Neural progenitor cell (in vitro differentiated cells): ENCODE measurements around the gene PRDX5. TPM values are rescaled to one million over a fixed set of nuclear protein-coding genes. Genes with fewer than 3 reads are reported as not detected.

Experiments
- DNase-seq: peaks from one replicate; pipeline ENCODE4 v3.0.0-alpha.2; 2016; ENCODE audit warnings: low spot score
- H2AFZ ChIP-seq: fragments of 200-600 bp; sonication (generic); replicated peaks from 2 replicates; pipeline ENCODE4 v1.6.1; 2016; ENCODE audit warnings: antibody characterized with exemption
- H3F3A ChIP-seq: fragments of 200-600 bp; sonication (generic); 2 replicates; pipeline ENCODE4 v1.6.1; 2016; ENCODE audit warnings: antibody characterized with exemption, low read depth
- H3K27ac ChIP-seq: fragments of 200-600 bp; sonication (generic); 2 replicates; pipeline ENCODE4 v1.5.1; 2016; ENCODE audit warnings: mild to moderate bottlenecking
- H3K27me3 ChIP-seq: fragments of 200-600 bp; sonication (generic); 2 replicates; pipeline ENCODE4 v1.6.1; 2016; ENCODE audit warnings: mild to moderate bottlenecking, moderate library complexity
- H3K36me3 ChIP-seq: fragments of 200-600 bp; sonication (generic); 2 replicates; pipeline ENCODE4 v1.5.1; 2016
- H3K4me1 ChIP-seq: fragments of 200-600 bp; sonication (generic); 2 replicates; pipeline ENCODE4 v1.6.1; 2016; ENCODE audit warnings: mixed run types
- H3K4me2 ChIP-seq: fragments of 200-600 bp; sonication (generic); 2 replicates; pipeline ENCODE4 v1.6.1; 2016
- H3K4me3 ChIP-seq: fragments of 200-600 bp; sonication (generic); 2 replicates; pipeline ENCODE4 v1.5.1; 2016
- H3K79me2 ChIP-seq: fragments of 200-600 bp; sonication (generic); 2 replicates; pipeline ENCODE4 v1.6.1; 2016; ENCODE audit warnings: low read depth
- H3K9ac ChIP-seq: fragments of 200-600 bp; sonication (generic); 2 replicates; pipeline ENCODE4 v1.6.1; 2016
- H3K9me3 ChIP-seq: fragments of 200-600 bp; sonication (generic); 2 replicates; pipeline ENCODE4 v1.5.1; 2016; ENCODE audit warnings: low read depth
- H4K20me1 ChIP-seq: fragments of 200-600 bp; sonication (generic); 2 replicates; pipeline ENCODE4 v1.6.1; 2016; ENCODE audit warnings: low read depth
- H3K27ac Mint-ChIP-seq: 3 replicates; pipeline ENCODE4 v1.8.0; 2021; ENCODE audit warnings: mixed read lengths
- H3K27me3 Mint-ChIP-seq: 2 replicates; pipeline ENCODE4 v1.8.0; 2022; ENCODE audit warnings: low read depth, mild to moderate bottlenecking, inconsistent platforms, moderate library complexity, mixed read lengths; ENCODE audit not compliant: insufficient read depth
- H3K36me3 Mint-ChIP-seq: 3 replicates; pipeline ENCODE4 v1.8.0; 2021; ENCODE audit warnings: mixed read lengths
- H3K4me1 Mint-ChIP-seq: 3 replicates; pipeline ENCODE4 v1.8.0; 2021; ENCODE audit warnings: mixed read lengths
- H3K4me3 Mint-ChIP-seq: 3 replicates; pipeline ENCODE4 v1.8.0; 2021; ENCODE audit warnings: mild to moderate bottlenecking, moderate library complexity, mixed read lengths
- H3K9me3 Mint-ChIP-seq: 3 replicates; pipeline ENCODE4 v1.8.0; 2020; ENCODE audit warnings: mixed read lengths
- EZH2 ChIP-seq: fragments of 200-600 bp; sonication (generic); IDR thresholded peaks from 2 replicates; pipeline ENCODE4 v1.6.1; 2017; ENCODE audit warnings: antibody characterized with exemption, mild to moderate bottlenecking, moderate library complexity
- EZH2phosphoT487 ChIP-seq: fragments of 200-600 bp; sonication (generic); IDR thresholded peaks from 2 replicates; pipeline ENCODE4 v1.6.1; 2017; ENCODE audit warnings: antibody characterized with exemption
- total RNA-seq: library from RNA; depleted of rRNA; stranded (reverse); fragments of >200 nt; gene quantifications from 2 replicates; pipeline ENCODE4 v1.2.3, GENCODE V29; 2015; ENCODE audit warnings: low replicate concordance
- TF ChIP-seq, protein P1 (sequence below): fragments of 200-600 bp; sonication (generic); IDR thresholded peaks from 2 replicates; pipeline ENCODE4 v1.5.1; 2017; ENCODE audit warnings: antibody characterized with exemption, mild to moderate bottlenecking

Gene PRDX5
- total RNA-seq, 1 donor from 2014 or later = 111 TPM

DNA sequence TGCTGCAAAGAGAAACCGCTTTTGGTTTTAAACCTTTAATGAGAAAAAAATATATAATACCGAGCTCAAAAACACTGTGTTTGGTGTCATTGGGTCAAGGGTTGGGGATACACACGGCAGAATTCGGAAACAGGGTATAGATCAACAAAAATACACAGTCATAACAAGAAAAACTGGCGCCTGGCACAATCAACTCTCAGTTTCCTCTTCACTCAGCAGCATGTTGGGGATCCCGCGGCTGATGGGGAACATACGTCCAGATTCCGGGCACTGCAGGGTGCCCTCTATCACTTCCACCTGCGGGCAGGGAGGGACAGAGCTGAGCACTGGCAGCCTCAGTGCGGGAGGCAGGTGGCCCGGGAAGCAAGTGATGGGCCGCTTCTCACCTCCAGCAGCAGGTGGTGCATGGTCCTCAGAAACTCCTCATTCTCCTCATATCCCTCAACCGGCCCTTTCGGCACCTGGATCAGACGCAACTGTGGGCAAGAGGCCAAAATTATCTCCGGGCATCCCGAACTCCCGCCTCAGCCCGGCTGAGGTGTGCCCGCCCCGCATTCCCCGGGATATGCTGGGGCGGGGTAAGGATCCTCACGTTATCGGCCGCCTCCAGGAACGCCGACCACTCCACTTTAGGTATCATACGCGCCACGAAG is 1.1 kb upstream of the PRDX5 start:
- no peaks in the 10 kb centered on the region for H3K9me3 Mint-ChIP-seq
- TF ChIP-seq EZH2 = no peak
- H3K4me1 ChIP-seq = peaks cover 12% of the 10 kb centered on the region
- H3K9ac ChIP-seq = peak overlapping the region; percentile 65
- peak overlapping the region; percentile 82 for H3K4me3 ChIP-seq
- peaks cover 29% of the 10 kb centered on the region for H3F3A ChIP-seq
- peak overlapping the region; percentile 78 for H2AFZ ChIP-seq
- DNase-seq = peak; percentile 31
- H3K27ac ChIP-seq = peak overlapping the region; percentile 32
- no peaks in the 10 kb centered on the region for H3K9me3 ChIP-seq
- H3K79me2 ChIP-seq = peaks cover 26% of the 10 kb centered on the region
- H4K20me1 ChIP-seq = peaks cover 12% of the 10 kb centered on the region
- peak overlapping the region; percentile 72 for H3K4me2 ChIP-seq
- no peaks in the 10 kb centered on the region for H3K27me3 ChIP-seq
- peaks cover 12% of the 10 kb centered on the region for H3K36me3 Mint-ChIP-seq
- H3K27ac Mint-ChIP-seq = no peak overlapping the region
- peaks cover 2% of the 10 kb centered on the region for H3K27me3 Mint-ChIP-seq
- H3K36me3 ChIP-seq = no peaks in the 10 kb centered on the region
- peak overlapping the region; percentile 95 for H3K4me3 Mint-ChIP-seq
- H3K4me1 Mint-ChIP-seq = peaks cover 17% of the 10 kb centered on the region

DNA sequence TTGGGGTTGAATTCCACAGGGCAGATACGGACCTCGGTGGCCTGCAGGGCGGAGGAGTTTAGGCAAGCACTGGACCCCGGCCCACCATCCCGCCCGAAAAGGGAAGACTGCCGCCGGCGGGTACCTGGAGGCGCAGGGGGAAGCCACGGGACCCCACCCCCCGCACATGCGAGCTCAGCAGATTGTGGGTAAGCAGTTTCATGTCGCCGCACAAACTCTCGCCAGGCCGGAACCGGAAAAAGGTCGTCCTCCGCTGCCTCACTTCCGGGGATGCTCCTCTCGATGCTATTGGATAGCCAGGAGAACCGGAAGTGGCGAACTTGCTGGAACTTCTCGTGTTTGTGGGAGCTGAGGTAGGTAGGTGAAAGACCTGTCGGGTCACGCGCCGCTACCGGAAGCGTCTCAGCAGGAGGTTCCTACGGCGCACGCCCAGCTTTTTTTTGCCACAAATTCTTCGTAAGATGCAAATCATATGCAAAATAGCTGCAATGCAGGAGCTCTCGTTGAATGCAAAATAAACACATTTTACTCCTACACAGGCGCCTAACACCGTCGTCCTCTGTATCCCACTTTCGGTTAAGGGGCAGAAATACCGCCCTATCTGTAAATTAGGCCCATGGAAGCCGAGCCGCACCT is 478 bp upstream of the PRDX5 start, which contains the start of gene TRMT112:
TRMT112 (minus strand) TSS at position 235 of the 636 bp plus-strand sequence; CDS start at position 202, 33 bp downstream.
- peak within 1 kb of the TSS; percentile 65 for H3K9ac ChIP-seq
- no peaks in the 10 kb centered on the region for H3K36me3 ChIP-seq
- peaks cover 29% of the 10 kb centered on the region for H3F3A ChIP-seq
- Mint-ChIP-seq H3K36me3 (peaks cover 12% of the 10 kb centered on the region), H3K9me3 (no peaks in the 10 kb centered on the region), H3K27me3 (peaks cover 2% of the 10 kb centered on the region), H3K27ac (peak within 1 kb of the TSS; percentile 97), H3K4me1 (peaks cover 17% of the 10 kb centered on the region), H3K4me3 (peak within 1 kb of the TSS; percentile 95)
- H3K4me1 ChIP-seq = peaks cover 12% of the 10 kb centered on the region
- H3K4me2 ChIP-seq = peak within 1 kb of the TSS; percentile 72
- no peaks in the 10 kb centered on the region for H3K9me3 ChIP-seq
- H3K27ac ChIP-seq = peak within 1 kb of the TSS; percentile 76
- TF ChIP-seq EZH2phosphoT487 (no peak), EZH2 (no peak)
- TF ChIP-seq, protein P1, sequence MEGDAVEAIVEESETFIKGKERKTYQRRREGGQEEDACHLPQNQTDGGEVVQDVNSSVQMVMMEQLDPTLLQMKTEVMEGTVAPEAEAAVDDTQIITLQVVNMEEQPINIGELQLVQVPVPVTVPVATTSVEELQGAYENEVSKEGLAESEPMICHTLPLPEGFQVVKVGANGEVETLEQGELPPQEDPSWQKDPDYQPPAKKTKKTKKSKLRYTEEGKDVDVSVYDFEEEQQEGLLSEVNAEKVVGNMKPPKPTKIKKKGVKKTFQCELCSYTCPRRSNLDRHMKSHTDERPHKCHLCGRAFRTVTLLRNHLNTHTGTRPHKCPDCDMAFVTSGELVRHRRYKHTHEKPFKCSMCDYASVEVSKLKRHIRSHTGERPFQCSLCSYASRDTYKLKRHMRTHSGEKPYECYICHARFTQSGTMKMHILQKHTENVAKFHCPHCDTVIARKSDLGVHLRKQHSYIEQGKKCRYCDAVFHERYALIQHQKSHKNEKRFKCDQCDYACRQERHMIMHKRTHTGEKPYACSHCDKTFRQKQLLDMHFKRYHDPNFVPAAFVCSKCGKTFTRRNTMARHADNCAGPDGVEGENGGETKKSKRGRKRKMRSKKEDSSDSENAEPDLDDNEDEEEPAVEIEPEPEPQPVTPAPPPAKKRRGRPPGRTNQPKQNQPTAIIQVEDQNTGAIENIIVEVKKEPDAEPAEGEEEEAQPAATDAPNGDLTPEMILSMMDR = no peak
- H3K27me3 ChIP-seq = no peaks in the 10 kb centered on the region
- DNase-seq = peak; percentile 95
- H3K4me3 ChIP-seq = peak within 1 kb of the TSS; percentile 82
- H3K79me2 ChIP-seq = peaks cover 26% of the 10 kb centered on the region
- H2AFZ ChIP-seq = peak within 1 kb of the TSS; percentile 78
- H4K20me1 ChIP-seq = peaks cover 12% of the 10 kb centered on the region

DNA sequence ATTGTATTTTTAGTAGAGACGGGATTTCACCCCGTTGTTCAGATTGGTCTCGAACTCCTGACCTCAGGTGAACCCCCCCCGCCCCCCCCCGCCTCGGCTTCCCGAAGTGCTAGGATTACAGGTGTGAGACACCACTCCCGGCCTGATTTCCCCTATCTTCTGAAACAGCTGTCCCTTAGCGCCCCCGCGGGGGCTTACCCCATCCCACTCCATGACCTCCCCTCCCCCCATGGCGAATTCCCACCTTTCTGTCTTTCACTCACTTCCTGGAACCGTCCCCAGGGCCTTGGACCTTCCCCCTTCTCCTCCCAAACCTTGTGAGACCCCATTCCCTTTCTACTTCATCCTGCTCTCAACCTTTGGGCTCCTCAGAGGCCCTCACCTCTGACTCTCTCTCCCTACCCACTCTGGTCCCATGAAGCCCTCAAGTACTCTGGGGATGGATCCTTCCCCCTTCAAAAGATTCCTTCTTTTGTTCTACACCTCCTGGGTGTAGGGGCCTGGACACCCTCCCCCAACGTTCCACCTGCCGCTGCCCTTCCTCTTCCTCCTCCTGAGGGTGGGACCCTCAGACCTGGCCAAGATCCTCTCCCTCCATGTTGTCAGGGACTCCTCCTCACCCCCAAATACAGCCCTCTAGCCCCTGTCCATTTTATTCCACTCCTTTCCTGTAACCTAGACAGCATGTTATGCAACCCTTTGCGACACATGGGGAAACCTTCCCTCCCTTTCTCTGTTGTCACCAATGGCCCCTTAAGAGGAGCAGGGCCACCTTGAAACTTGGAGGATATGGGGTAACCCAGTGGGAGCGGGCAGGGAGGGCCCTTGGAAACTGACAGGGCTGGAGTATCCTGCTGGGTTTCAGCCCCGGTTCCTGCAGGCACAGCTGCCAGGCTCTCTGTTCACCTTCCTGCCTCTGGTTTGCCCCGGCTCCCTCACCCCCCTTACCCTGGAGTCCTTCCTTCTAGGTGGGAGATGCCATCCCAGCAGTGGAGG is 1.1 kb downstream of the PRDX5 start:
- no peak for TF ChIP-seq EZH2phosphoT487
- TF ChIP-seq, protein P1 = no peak
- no peak for TF ChIP-seq EZH2
- peak overlapping the region; percentile 78 for H2AFZ ChIP-seq

More for the DNA sequence above, 1.1 kb downstream of the PRDX5 start:
- H3K4me3 Mint-ChIP-seq = peak overlapping the region; percentile 95
- peaks cover 12% of the 10 kb centered on the region for H3K4me1 ChIP-seq
- peaks cover 26% of the 10 kb centered on the region for H3K79me2 ChIP-seq
- peaks cover 8% of the 10 kb centered on the region for H3K27me3 Mint-ChIP-seq
- H3K9ac ChIP-seq = peak overlapping the region; percentile 55
- H3K36me3 ChIP-seq = no peaks in the 10 kb centered on the region
- H3K9me3 Mint-ChIP-seq = no peaks in the 10 kb centered on the region
- no peak for DNase-seq
- H3K36me3 Mint-ChIP-seq = peaks cover 12% of the 10 kb centered on the region
- peaks cover 12% of the 10 kb centered on the region for H4K20me1 ChIP-seq
- H3F3A ChIP-seq = peaks cover 29% of the 10 kb centered on the region
- peak overlapping the region; percentile 82 for H3K4me3 ChIP-seq
- H3K4me1 Mint-ChIP-seq = peaks cover 17% of the 10 kb centered on the region
- H3K9me3 ChIP-seq = no peaks in the 10 kb centered on the region
- peak overlapping the region; percentile 30 for H3K27ac Mint-ChIP-seq
- peak overlapping the region; percentile 72 for H3K4me2 ChIP-seq
- no peak overlapping the region for H3K27ac ChIP-seq
- H3K27me3 ChIP-seq = no peaks in the 10 kb centered on the region
